GM13977 (cell line): ENCODE data around the gene MXRA8.
A peak's percentile ranks its signal among the peaks of the same experiment; 100 is the strongest.

Source experiments
- DNase-seq: peaks from one replicate; pipeline ENCODE4 v3.0.0; 2012; ENCODE audit warnings: low spot score
- CTCF ChIP-seq: IDR thresholded peaks from 2 replicates; pipeline ENCODE4 v1.5.1; 2012; ENCODE audit warnings: mild to moderate bottlenecking, control low read depth; ENCODE audit not compliant: insufficient read depth; ENCODE audit errors: extremely low read depth, missing control alignments
- in situ Hi-C: fragments of 300-500 bp; cut with MboI; formaldehyde crosslinking; loops from one replicate; pipeline ENCODE4 v1.12.0; 2022; ENCODE audit warnings: low sequenced_read_pairs, low pct_unique_long_range_greater_than_20kb, mixed read lengths, inconsistent platforms; ENCODE audit not compliant: unreplicated experiment

MXRA8 gene

GRCh38 chr1:1306070-1306660 lies 52.2 kb downstream of the MXRA8 start:
- DNase-seq: no peak
- in situ Hi-C loops: no loop called here
- peak; percentile 48 for TF ChIP-seq CTCF

GRCh38 chr1:1305300-1306069 lies 52.9 kb downstream of the MXRA8 start:
- peak; percentile 85 for DNase-seq
- in situ Hi-C loops: no loop called here
- peak; percentile 21 for TF ChIP-seq CTCF

GRCh38 chr1:1304331-1305299 lies 53.7 kb downstream of the MXRA8 start:
- DNase-seq: no peak
- TF ChIP-seq CTCF: no peak
- in situ Hi-C loops: no loop called here

- TF ChIP-seq CTCF: no peak
- no peak for DNase-seq
- in situ Hi-C loops: no loop called here
These were observed 54.6 kb downstream of the MXRA8 start for GRCh38 chr1:1303736-1304135.

- no peak for TF ChIP-seq CTCF
- in situ Hi-C loops: no loop called here
- DNase-seq: no peak
These were observed 55.3 kb downstream of the MXRA8 start for GRCh38 chr1:1302951-1303509.
